Ishikawa (cell line): Measurements from ENCODE around the gene TRH.

ENCODE experiments used
- CEBPB ChIP-seq: IDR thresholded peaks from 2 replicates; pipeline ENCODE4 v1.6.1; 2012
- CREB1 ChIP-seq: IDR thresholded peaks from 2 replicates; pipeline ENCODE4 v1.6.1; 2012; ENCODE audit warnings: low read depth
- EGR1 ChIP-seq: IDR thresholded peaks from 2 replicates; pipeline ENCODE4 v1.6.1; 2012
- EP300 ChIP-seq: IDR thresholded peaks from 2 replicates; pipeline ENCODE4 v1.6.1; 2012; ENCODE audit warnings: borderline replicate concordance
- FOXM1 ChIP-seq: IDR thresholded peaks from 2 replicates; pipeline ENCODE4 v1.6.1; 2012; ENCODE audit warnings: low read depth, borderline replicate concordance
- MAX ChIP-seq: IDR thresholded peaks from 2 replicates; pipeline ENCODE4 v1.6.1; 2012
- NFIC ChIP-seq: IDR thresholded peaks from 2 replicates; pipeline ENCODE4 v1.6.1; 2012
- RAD21 ChIP-seq: IDR thresholded peaks from 2 replicates; pipeline ENCODE4 v1.6.1; 2012; ENCODE audit warnings: low read depth
- REST ChIP-seq: IDR thresholded peaks from 2 replicates; pipeline ENCODE4 v1.6.1; 2012; ENCODE audit warnings: low read depth, mild to moderate bottlenecking
- TAF1 ChIP-seq: IDR thresholded peaks from 2 replicates; pipeline ENCODE4 v1.6.1; 2012; ENCODE audit warnings: low read depth, mild to moderate bottlenecking
- TCF12 ChIP-seq: IDR thresholded peaks from 2 replicates; pipeline ENCODE4 v1.6.1; 2012; ENCODE audit warnings: low read depth
- TEAD4 ChIP-seq: IDR thresholded peaks from 2 replicates; pipeline ENCODE4 v1.6.1; 2012
- USF1 ChIP-seq: IDR thresholded peaks from 2 replicates; pipeline ENCODE4 v1.6.1; 2012
- YY1 ChIP-seq: IDR thresholded peaks from 2 replicates; pipeline ENCODE4 v1.6.1; 2012; ENCODE audit warnings: low read depth
- ZBTB7A ChIP-seq: IDR thresholded peaks from 2 replicates; pipeline ENCODE4 v1.6.1; 2012; ENCODE audit warnings: low read depth

Gene TRH

GRCh38 chr3:129971351-129972052 is 3.0 kb upstream of the TRH start:
- TF ChIP-seq MAX (no peak), EGR1 (no peak), YY1 (no peak), EP300 (no peak), TAF1 (no peak), CREB1 (no peak), TEAD4 (no peak), RAD21 (no peak), REST (no peak), CEBPB (no peak), FOXM1 (no peak), ZBTB7A (no peak), USF1 (no peak), NFIC (no peak), TCF12 (no peak)

GRCh38 chr3:129972301-129972700 is 2.2 kb upstream of the TRH start:
- no peak for TF ChIP-seq TCF12
- TF ChIP-seq CREB1 = no peak
- TF ChIP-seq TAF1 = no peak
- no peak for TF ChIP-seq EP300
- TF ChIP-seq EGR1 = no peak
- no peak for TF ChIP-seq USF1
- TF ChIP-seq FOXM1 = no peak
- no peak for TF ChIP-seq REST
- TF ChIP-seq TEAD4 = no peak
- TF ChIP-seq RAD21 = no peak
- no peak for TF ChIP-seq YY1
- TF ChIP-seq CEBPB = no peak
- no peak for TF ChIP-seq ZBTB7A
- TF ChIP-seq MAX = no peak
- TF ChIP-seq NFIC = no peak

GRCh38 chr3:129973853-129974563 is 512 bp upstream of the TRH start:
- no peak for TF ChIP-seq EP300
- no peak for TF ChIP-seq CREB1
- TF ChIP-seq NFIC = no peak
- TF ChIP-seq MAX = no peak
- no peak for TF ChIP-seq ZBTB7A
- no peak for TF ChIP-seq YY1
- TF ChIP-seq REST = no peak
- no peak for TF ChIP-seq TAF1
- no peak for TF ChIP-seq CEBPB
- TF ChIP-seq EGR1 = no peak
- no peak for TF ChIP-seq FOXM1
- TF ChIP-seq TCF12 = no peak
- no peak for TF ChIP-seq RAD21
